GM19023 (cell line): ENCODE data around the gene ING1.
"Not testable (repeated sequence)": the region's sequence is repeated elsewhere in the genome, so short reads cannot be mapped to it uniquely, and the experiment has no call there.

Experiments
- ATAC-seq: cut with Tn5 transposase; IDR thresholded peaks from one replicate; pipeline ENCODE4 v1.9.1; 2021; ENCODE audit warnings: mild to moderate bottlenecking, moderate library complexity; ENCODE audit not compliant: unreplicated experiment

The ING1 gene

GRCh38 chr13:110690516-110690915 lies 23.0 kb upstream of the ING1 start:
- ATAC-seq: no peak

- not testable (repeated sequence) for ATAC-seq
Measured at GRCh38 chr13:110695774-110696173, 17.7 kb upstream of the ING1 start.

- ATAC-seq: no peak
Measured at GRCh38 chr13:110696776-110697175, 16.7 kb upstream of the ING1 start.

GRCh38 chr13:110697842-110698241 lies 15.7 kb upstream of the ING1 start:
- ATAC-seq: no peak

GRCh38 chr13:110698689-110699088 lies 14.8 kb upstream of the ING1 start:
- ATAC-seq: no peak

GRCh38 chr13:110699148-110700145 lies 14.1 kb upstream of the ING1 start:
- no peak for ATAC-seq

- no peak for ATAC-seq
Measured at GRCh38 chr13:110700186-110700585, 13.3 kb upstream of the ING1 start.

- ATAC-seq: no peak
Measured at GRCh38 chr13:110700641-110701040, 12.9 kb upstream of the ING1 start.

GRCh38 chr13:110701061-110701460 lies 12.4 kb upstream of the ING1 start:
- ATAC-seq: not testable (repeated sequence)

GRCh38 chr13:110702089-110702488 lies 11.4 kb upstream of the ING1 start:
- ATAC-seq: no peak

GRCh38 chr13:110702591-110703526 lies 10.6 kb upstream of the ING1 start:
- no peak for ATAC-seq

- no peak for ATAC-seq
Measured at GRCh38 chr13:110705356-110705825, 8.1 kb upstream of the ING1 start.

GRCh38 chr13:110705826-110706569 lies 7.5 kb upstream of the ING1 start, which contains the start of gene CARS2:
Gene CARS2 (minus strand): TSS chr13:110706116. CDS start chr13:110706093, 23 bp downstream.
- ATAC-seq: peak; percentile 94

GRCh38 chr13:110706570-110707372 lies 6.7 kb upstream of the ING1 start:
- ATAC-seq: peak; percentile 0

GRCh38 chr13:110712081-110712848 lies 1.2 kb upstream of the ING1 start:
- ATAC-seq: peak; percentile 26

GRCh38 chr13:110712849-110713641 lies 455 bp upstream of the ING1 start:
- peak; percentile 49 for ATAC-seq

GRCh38 chr13:110713981-110714796 lies 689 bp downstream of the ING1 start:
- ATAC-seq: no peak
